Astrocyte of the spinal cord (primary cell): Measurements from ENCODE around the gene TMEM40.

Source experiments
- DNase-seq: peaks from one replicate; pipeline ENCODE4 v3.0.0; 2011; ENCODE audit warnings: low read depth, low spot score
- H3K4me3 ChIP-seq: 2 replicates; pipeline ENCODE4 v1.5.1; 2011; ENCODE audit warnings: low read depth, mild to moderate bottlenecking, low read length, moderate library complexity
- CTCF ChIP-seq: IDR thresholded peaks from 2 replicates; pipeline ENCODE4 v1.5.1; 2012; ENCODE audit warnings: low read depth, mild to moderate bottlenecking, low read length, inconsistent platforms
- in situ Hi-C: cut with HindIII; loops from 2 replicates; pipeline ENCODE4 v1.10.0; 2017; ENCODE audit warnings: low sequenced_read_pairs

Gene TMEM40

GRCh38 chr3:12774619-12775018 is 15.6 kb upstream of the TMEM40 start:
- in situ Hi-C loops, result no loop called here
- DNase-seq, result no peak
- TF ChIP-seq CTCF, result no peak
- H3K4me3 ChIP-seq, result no peak overlapping the region

- in situ Hi-C loops, result no loop called here
- no peak for DNase-seq
- no peak overlapping the region for H3K4me3 ChIP-seq
- no peak for TF ChIP-seq CTCF
Observed at GRCh38 chr3:12773710-12774086, 14.6 kb upstream of the TMEM40 start.

- in situ Hi-C loops, result no loop called here
- no peak overlapping the region for H3K4me3 ChIP-seq
- no peak for TF ChIP-seq CTCF
- DNase-seq, result no peak
Observed at GRCh38 chr3:12773030-12773709, 14.1 kb upstream of the TMEM40 start.

GRCh38 chr3:12772462-12772861 is 13.4 kb upstream of the TMEM40 start:
- DNase-seq, result no peak
- TF ChIP-seq CTCF, result no peak
- H3K4me3 ChIP-seq, result no peak overlapping the region
- in situ Hi-C loops, result no loop called here

- no peak for DNase-seq
- TF ChIP-seq CTCF, result no peak
- in situ Hi-C loops, result no loop called here
- no peak overlapping the region for H3K4me3 ChIP-seq
Observed at GRCh38 chr3:12771236-12771635, 12.2 kb upstream of the TMEM40 start.

- in situ Hi-C loops, result no loop called here
- TF ChIP-seq CTCF, result no peak
- no peak for DNase-seq
- H3K4me3 ChIP-seq, result no peak overlapping the region
Observed at GRCh38 chr3:12769761-12770160, 10.7 kb upstream of the TMEM40 start.
